IMR-90 (cell line): ENCODE data around the gene TMEM25. TPM values are rescaled to one million over a fixed set of nuclear protein-coding genes. Genes with fewer than 3 reads are reported as not detected.

Experiments used
- ATAC-seq: fragments of 200-7000 bp; cut with Tn5 transposase; 2 replicates; pipeline ENCODE4 v1.9.1; 2020; ENCODE audit warnings: low read depth, mild to moderate bottlenecking, moderate library complexity
- BruUV-seq: library from RNA; stranded (reverse); fragments of 400-500 nt; replicated peaks from 2 replicates; lab custom pipeline; 2021; lab: Mats Ljungman, UMichigan
- CTCF ChIA-PET: fragments of 300-600 bp; formaldehyde crosslinking; extraction: SDS; loops from one replicate; lab custom pipeline; 2021; ENCODE audit warnings: antibody characterized with exemption; lab: Yijun Ruan, JAX
- POLR2A ChIA-PET: fragments of 300-600 bp; sonication (Branson Sonifier 250); formaldehyde crosslinking; loops from one replicate; lab custom pipeline; 2022; ENCODE audit warnings: antibody characterized with exemption; ENCODE audit not compliant: unreplicated experiment; lab: Charles Lee
- DNase-seq: peaks from one replicate; pipeline ENCODE4 v3.0.0; 2013
- H2AFZ ChIP-seq: replicated peaks from 2 replicates; pipeline ENCODE3; 2013; ENCODE audit warnings: low read length, mild to moderate bottlenecking; ENCODE audit not compliant: poor library complexity
- H2AK5ac ChIP-seq: 2 replicates; pipeline ENCODE4 v1.6.1; 2013; ENCODE audit warnings: low read depth, low read length, inconsistent platforms
- H2AK9ac ChIP-seq: replicated peaks from 2 replicates; pipeline ENCODE3; 2013; ENCODE audit warnings: mild to moderate bottlenecking, low read depth, low read length, moderate library complexity; ENCODE audit not compliant: poor library complexity
- H2BK120ac ChIP-seq: 2 replicates; pipeline ENCODE4 v1.6.1; 2013; ENCODE audit warnings: low read depth, low read length, inconsistent platforms
- H2BK15ac ChIP-seq: 3 replicates; pipeline ENCODE4 v1.6.1; 2013; ENCODE audit warnings: low read depth, low read length, inconsistent platforms
- H2BK20ac ChIP-seq: 2 replicates; pipeline ENCODE4 v1.6.1; 2013; ENCODE audit warnings: low read depth, mild to moderate bottlenecking, inconsistent platforms, low read length, moderate library complexity
- H2BK5ac ChIP-seq: 2 replicates; pipeline ENCODE4 v1.6.1; 2013; ENCODE audit warnings: mild to moderate bottlenecking, low read depth, low read length, inconsistent platforms; ENCODE audit not compliant: poor library complexity, severe bottlenecking
- H3K14ac ChIP-seq: replicated peaks from 2 replicates; pipeline ENCODE4 v1.6.1; 2013; ENCODE audit warnings: low read depth, low read length, inconsistent platforms
- H3K18ac ChIP-seq: 2 replicates; pipeline ENCODE4 v1.6.1; 2013; ENCODE audit warnings: low read depth, low read length, control low read depth
- H3K23ac ChIP-seq: 2 replicates; pipeline ENCODE4 v1.6.1; 2013; ENCODE audit warnings: low read depth, low read length, inconsistent platforms
- H3K27ac ChIP-seq: 2 replicates; pipeline ENCODE4 v1.5.1; 2013; ENCODE audit warnings: mild to moderate bottlenecking, control low read depth, low read length; ENCODE audit not compliant: insufficient read depth
- H3K27me3 ChIP-seq: 2 replicates; pipeline ENCODE4 v1.6.1; 2013; ENCODE audit warnings: low read length; ENCODE audit not compliant: control insufficient read depth, insufficient read depth
- H3K36me3 ChIP-seq: 2 replicates; pipeline ENCODE4 v1.6.1; 2013; ENCODE audit warnings: low read length, mixed read lengths; ENCODE audit not compliant: control insufficient read depth, insufficient read depth
- H3K4ac ChIP-seq: 2 replicates; pipeline ENCODE4 v1.6.1; 2013; ENCODE audit warnings: low read depth, low read length, inconsistent platforms
- H3K4me1 ChIP-seq: 2 replicates; pipeline ENCODE4 v1.6.1; 2013; ENCODE audit warnings: low read length, mixed read lengths; ENCODE audit not compliant: control insufficient read depth, insufficient read depth
- H3K4me2 ChIP-seq: 2 replicates; pipeline ENCODE4 v1.6.1; 2013; ENCODE audit warnings: low read depth, mild to moderate bottlenecking, control low read depth, low read length, moderate library complexity
- H3K4me3 ChIP-seq: 2 replicates; pipeline ENCODE4 v1.5.1; 2013; ENCODE audit warnings: low read depth, mild to moderate bottlenecking, control low read depth, low read length, moderate library complexity; ENCODE audit not compliant: insufficient read depth
- H3K56ac ChIP-seq: 2 replicates; pipeline ENCODE4 v1.6.1; 2013; ENCODE audit warnings: low read length, inconsistent platforms; ENCODE audit not compliant: insufficient read depth; ENCODE audit errors: extremely low read depth
- H3K79me1 ChIP-seq, 2 experiments: 2 replicates each; pipeline ENCODE4 v1.6.1; 2013; ENCODE audit warnings: low read length in 2 of 2, inconsistent platforms in 1 of 2, low read depth in 1 of 2
- H3K9ac ChIP-seq: 2 replicates; pipeline ENCODE4 v1.6.1; 2013; ENCODE audit warnings: low read depth, low read length, control low read depth
- H3K9me1 ChIP-seq: 2 replicates; pipeline ENCODE4 v1.6.1; 2013; ENCODE audit warnings: low read length, inconsistent platforms; ENCODE audit not compliant: insufficient read depth
- H3K9me3 ChIP-seq: 2 replicates; pipeline ENCODE4 v1.6.1; 2013; ENCODE audit warnings: low read length; ENCODE audit not compliant: control insufficient read depth, insufficient read depth
- H4K20me1 ChIP-seq: 2 replicates; pipeline ENCODE4 v1.6.1; 2013; ENCODE audit warnings: low read length, inconsistent platforms; ENCODE audit not compliant: insufficient read depth
- H4K5ac ChIP-seq: 2 replicates; pipeline ENCODE4 v1.6.1; 2013; ENCODE audit warnings: mild to moderate bottlenecking, low read depth, low read length, control low read depth
- H4K8ac ChIP-seq, 2 experiments: 2 replicates each; pipeline ENCODE4 v1.6.1; 2013; ENCODE audit warnings: low read depth in 2 of 2, low read length in 2 of 2, control low read depth in 1 of 2, inconsistent platforms in 1 of 2
- H4K91ac ChIP-seq: 2 replicates; pipeline ENCODE4 v1.6.1; 2013; ENCODE audit warnings: low read depth, low read length, inconsistent platforms; ENCODE audit not compliant: insufficient read depth
- CHD1 ChIP-seq: IDR thresholded peaks from 2 replicates; pipeline ENCODE4 v1.6.1; 2012; ENCODE audit warnings: low read depth, low read length, improper control_type of control experiment
- MXI1 ChIP-seq: IDR thresholded peaks from 2 replicates; pipeline ENCODE4 v1.6.1; 2012; ENCODE audit warnings: low read depth, mild to moderate bottlenecking, low read length, moderate library complexity, borderline replicate concordance
- RAD21 ChIP-seq: IDR thresholded peaks from 2 replicates; pipeline ENCODE4 v1.6.1; 2012; ENCODE audit warnings: low read length, improper control_type of control experiment
- WGBS, 2 experiments: methylation state at CpG; one replicate each; pipeline versions ENCODE4 v1.1.5 to v1.1.7; 2013; ENCODE audit warnings: missing lambda C conversion rate in 2 of 2; ENCODE audit not compliant: insufficient read length in 1 of 2; ENCODE audit errors: extremely low coverage in 2 of 2; 5-methylcytosine and 5-hydroxymethylcytosine counted together
- dilution Hi-C: fragments of 300-500 bp; cut with HindIII; formaldehyde crosslinking; loops from one replicate; pipeline ENCODE4 v1.14.3; 2018; ENCODE audit warnings: low sequenced_read_pairs; ENCODE audit not compliant: unreplicated experiment
- in situ Hi-C: fragments of 300-500 bp; cut with MboI; formaldehyde crosslinking; loops from 3 replicates; pipeline ENCODE4 v1.14.3; 2019; ENCODE audit warnings: low sequenced_read_pairs, inconsistent platforms, mixed read lengths
- intact Hi-C: fragments of 100-400 bp; cut with micrococcal nuclease; formaldehyde crosslinking; loops from 2 replicates; pipeline ENCODE4 v1.10.0; 2022
- polyA plus RNA-seq, 3 experiments: library from polyadenylated mRNA; depleted of rRNA; stranded (reverse); fragments of >200 nt; gene quantifications; 2 replicates each; pipeline ENCODE4 v1.2.3, GENCODE V29; 2012; ENCODE audit warnings: low replicate concordance in 1 of 3
- total RNA-seq: library from RNA; depleted of rRNA; stranded (reverse); fragments of >200 nt; gene quantifications from 2 replicates; pipeline ENCODE4 v1.2.3, GENCODE V29; 2012
- TF ChIP-seq, protein P1 (sequence below): conservative IDR thresholded peaks from 2 replicates; pipeline ENCODE4 v1.5.1; 2012; ENCODE audit warnings: mild to moderate bottlenecking, low read depth, low read length, improper control_type of control experiment
- TF ChIP-seq, protein P2 (sequence below): fragments of 150-350 bp; IDR thresholded peaks from 2 replicates; pipeline ENCODE4 v1.6.1; 2017; ENCODE audit warnings: mild to moderate bottlenecking, antibody characterized with exemption, low read length, low read depth

TMEM25 gene
- total and polyA plus RNA-seq, 2 of the 4 experiments (the other 2 are of a cell fraction) = 14.0 to 37.1 TPM

DNA sequence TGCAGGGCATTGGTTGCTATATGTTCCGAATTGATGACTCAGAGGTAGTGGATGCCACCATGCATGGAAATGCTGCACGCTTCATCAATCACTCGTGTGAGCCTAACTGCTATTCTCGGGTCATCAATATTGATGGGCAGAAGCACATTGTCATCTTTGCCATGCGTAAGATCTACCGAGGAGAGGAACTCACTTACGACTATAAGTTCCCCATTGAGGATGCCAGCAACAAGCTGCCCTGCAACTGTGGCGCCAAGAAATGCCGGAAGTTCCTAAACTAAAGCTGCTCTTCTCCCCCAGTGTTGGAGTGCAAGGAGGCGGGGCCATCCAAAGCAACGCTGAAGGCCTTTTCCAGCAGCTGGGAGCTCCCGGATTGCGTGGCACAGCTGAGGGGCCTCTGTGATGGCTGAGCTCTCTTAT, 9.1 kb upstream of the TMEM25 start:
- ATAC-seq = no peak
- Histone ChIP-seq H2AK9ac (no peak overlapping the region), H2AFZ (no peak overlapping the region), H3K9me1 (no peaks in the 10 kb centered on the region), H2BK120ac (no peak overlapping the region), H2BK20ac (no peak overlapping the region), H3K9me3 (no peaks in the 10 kb centered on the region), H3K4me3 (no peak overlapping the region), H2BK15ac (no peak overlapping the region), H3K56ac (no peak overlapping the region), H3K9ac (no peak overlapping the region), H4K8ac (no peak overlapping the region), H4K20me1 (peaks cover 7% of the 10 kb centered on the region; the same call in 1 of the 2 replicates), H3K14ac (no peak overlapping the region), H3K27me3 (no peaks in the 10 kb centered on the region), H3K27ac (no peak overlapping the region), H4K5ac (no peak overlapping the region), H3K4ac (no peak overlapping the region), H4K91ac (no peak overlapping the region), H3K79me1 (no peaks in the 10 kb centered on the region; a peak in 2 of 4 replicates), H3K4me2 (no peak overlapping the region), H3K36me3 (peaks cover 51% of the 10 kb centered on the region), H2BK5ac (no peak overlapping the region), H2AK5ac (no peak overlapping the region), H3K23ac (no peak overlapping the region), H3K18ac (no peak overlapping the region), H3K4me1 (no peaks in the 10 kb centered on the region)
- BruUV-seq = no TSS peak
- DNase-seq = no peak
- intact Hi-C loops (no loop called here), in situ Hi-C loops (no loop called here), dilution Hi-C loops (no loop called here)
- 80% methylated on average over 1 of the region's 13 CpGs; no CpG with 5 or more reads in 1 of the 2 experiments for WGBS, 2 experiments
- POLR2A ChIA-PET = interaction anchor here (0.7 kb wide), 1 partner anchor 120 kb away, joined by 3 read pairs; no protein-coding TSS in a partner anchor
- CTCF ChIA-PET = no interaction called here
- TF ChIP-seq RAD21 (no peak), MXI1 (no peak), CHD1 (no peak)
- TF ChIP-seq, protein P1, sequence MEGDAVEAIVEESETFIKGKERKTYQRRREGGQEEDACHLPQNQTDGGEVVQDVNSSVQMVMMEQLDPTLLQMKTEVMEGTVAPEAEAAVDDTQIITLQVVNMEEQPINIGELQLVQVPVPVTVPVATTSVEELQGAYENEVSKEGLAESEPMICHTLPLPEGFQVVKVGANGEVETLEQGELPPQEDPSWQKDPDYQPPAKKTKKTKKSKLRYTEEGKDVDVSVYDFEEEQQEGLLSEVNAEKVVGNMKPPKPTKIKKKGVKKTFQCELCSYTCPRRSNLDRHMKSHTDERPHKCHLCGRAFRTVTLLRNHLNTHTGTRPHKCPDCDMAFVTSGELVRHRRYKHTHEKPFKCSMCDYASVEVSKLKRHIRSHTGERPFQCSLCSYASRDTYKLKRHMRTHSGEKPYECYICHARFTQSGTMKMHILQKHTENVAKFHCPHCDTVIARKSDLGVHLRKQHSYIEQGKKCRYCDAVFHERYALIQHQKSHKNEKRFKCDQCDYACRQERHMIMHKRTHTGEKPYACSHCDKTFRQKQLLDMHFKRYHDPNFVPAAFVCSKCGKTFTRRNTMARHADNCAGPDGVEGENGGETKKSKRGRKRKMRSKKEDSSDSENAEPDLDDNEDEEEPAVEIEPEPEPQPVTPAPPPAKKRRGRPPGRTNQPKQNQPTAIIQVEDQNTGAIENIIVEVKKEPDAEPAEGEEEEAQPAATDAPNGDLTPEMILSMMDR = no peak
- TF ChIP-seq, protein P2, sequence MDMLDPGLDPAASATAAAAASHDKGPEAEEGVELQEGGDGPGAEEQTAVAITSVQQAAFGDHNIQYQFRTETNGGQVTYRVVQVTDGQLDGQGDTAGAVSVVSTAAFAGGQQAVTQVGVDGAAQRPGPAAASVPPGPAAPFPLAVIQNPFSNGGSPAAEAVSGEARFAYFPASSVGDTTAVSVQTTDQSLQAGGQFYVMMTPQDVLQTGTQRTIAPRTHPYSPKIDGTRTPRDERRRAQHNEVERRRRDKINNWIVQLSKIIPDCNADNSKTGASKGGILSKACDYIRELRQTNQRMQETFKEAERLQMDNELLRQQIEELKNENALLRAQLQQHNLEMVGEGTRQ = no peak
